ENCODE data around the gene ZIC4. TPM values are rescaled to one million over a fixed set of nuclear protein-coding genes. Genes with fewer than 3 reads are reported as not detected.

ZIC4 gene
- total and polyA plus RNA-seq, 9 of the 15 experiments (the other 6 are each of a cell fraction or from before 2014, with no cell fraction given), result not detected

DNA sequence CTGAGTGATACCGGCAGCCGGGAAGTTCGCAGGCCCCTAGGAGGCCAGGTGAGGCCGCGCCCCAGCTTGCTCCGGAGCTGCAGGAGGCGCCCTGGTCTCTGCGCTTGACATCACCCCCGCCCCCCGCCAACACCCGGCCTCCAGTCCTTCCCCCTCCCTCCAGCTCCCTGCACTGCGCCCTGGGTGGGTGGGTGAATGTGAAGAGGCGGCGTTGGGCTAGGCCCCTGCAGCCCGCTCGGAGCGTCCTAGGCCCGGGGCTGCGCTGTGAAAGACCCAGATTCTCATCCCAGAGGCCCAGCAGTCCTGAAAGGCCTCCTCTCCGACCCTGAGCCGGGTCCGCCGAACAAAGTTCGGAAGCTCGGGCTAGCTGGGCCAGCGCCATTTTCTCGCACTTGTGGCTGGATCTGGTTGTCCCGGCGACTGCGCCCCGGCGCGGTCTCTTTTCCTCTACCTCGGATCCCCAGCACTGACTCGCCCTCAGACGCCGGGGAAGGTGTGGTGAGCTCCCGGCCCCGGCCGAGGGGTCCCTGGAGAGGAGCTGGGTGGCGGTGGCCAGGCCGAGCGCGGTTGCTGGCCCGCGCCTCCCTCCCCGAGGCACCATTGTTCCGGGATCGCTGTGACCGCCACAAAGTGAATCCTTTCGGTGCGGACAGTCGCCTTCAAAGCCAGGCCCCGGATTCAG is 12.9 kb downstream of the ZIC4 start:
- Histone ChIP-seq H3K9ac (ENCODE audit: insufficient read depth in 1 of 2, low read depth in 2 of 2, low read length in 2 of 2) (no peak overlapping the region), H3K79me2 (ENCODE audit: control insufficient read depth, insufficient read depth, low read length) (no peaks in the 10 kb centered on the region), H3K4me2 (ENCODE audit: insufficient read depth, low read length) (0 out of 2 replicates have a peak overlapping the region, but pooled peaks have one; percentile 4), H2AFZ (ENCODE audit: low read depth, low read length) (no peak overlapping the region), H3K9me3 (replicated peaks; ENCODE audit: control insufficient read depth, insufficient read depth, low read depth, low read length) (no peaks in the 10 kb centered on the region), H3K4me1 (replicated peaks in 1 of 2; ENCODE audit: control insufficient read depth in 2 of 2, insufficient read depth in 2 of 2, low read length in 2 of 2) (peaks cover 0 to 25% of the 10 kb centered on the region in 2 experiments; a peak in 2 of 5 replicates), H3K9me1 (ENCODE audit: control insufficient read depth, insufficient read depth, low read length) (no peaks in the 10 kb centered on the region), H4K20me1 (replicated peaks; ENCODE audit: control insufficient read depth, insufficient read depth, low read length) (no peaks in the 10 kb centered on the region), H3K27ac (ENCODE audit: extremely low read depth, low read depth, low read length) (no peak overlapping the region), H3K36me3 (ENCODE audit: control insufficient read depth, insufficient read depth, low read length) (no peaks in the 10 kb centered on the region), H3K27me3 (ENCODE audit: control insufficient read depth in 2 of 2, insufficient read depth in 2 of 2, low read length in 2 of 2) (peaks cover 7 to 67% of the 10 kb centered on the region in 2 experiments; a peak in 4 of 5 replicates), H3K4me3 (no peak overlapping the region)
- intact Hi-C loops (cut with micrococcal nuclease) (no loop called here), in situ Hi-C loops (cut with MboI) (loop anchor here (25.0 kb wide), 1 partner anchor 1544 kb away; no protein-coding TSS in a partner anchor)
- WGBS (ENCODE audit: insufficient coverage, low coverage, missing lambda C conversion rate), result 5% methylated on average over 31 of the region's 54 CpGs
- no TSS peak for BruUV-seq (replicated peaks)
- FAIRE-seq, result no peak
- POLR2A ChIA-PET, result no interaction called here
- peak; percentile 69 for ATAC-seq
- DNase-seq (ENCODE audit: extremely low read depth in 1 of 4, low spot score in 3 of 4), result peak in 1 of 4 experiments; percentile 15
- CTCF ChIA-PET (ENCODE audit: low intra/inter-chr PET ratio), result no interaction called here
- 0 out of 2 replicates have a peak, but pooled peaks have one; percentile 15 for TF ChIP-seq POLR2G (IDR thresholded peaks at IDR 0.05; ENCODE audit: low read depth, low read length)
- TF ChIP-seq MTA2 (IDR thresholded peaks at IDR 0.05; ENCODE audit: low read depth), result no peak
- no peak for TF ChIP-seq RBBP5 (IDR thresholded peaks at IDR 0.05; ENCODE audit: borderline replicate concordance, insufficient read depth, low read length, poor library complexity, severe bottlenecking)
- no peak for TF ChIP-seq THAP7 (CRISPR knock-in tag; IDR thresholded peaks at IDR 0.05)
- no peak for TF ChIP-seq ZFPM2 (CRISPR knock-in tag; IDR thresholded peaks at IDR 0.05)
- no peak for TF ChIP-seq SLC30A9 (CRISPR knock-in tag; IDR thresholded peaks at IDR 0.05)
- no peak for TF ChIP-seq YBX1 (IDR thresholded peaks at IDR 0.05)
- TF ChIP-seq, protein P1, sequence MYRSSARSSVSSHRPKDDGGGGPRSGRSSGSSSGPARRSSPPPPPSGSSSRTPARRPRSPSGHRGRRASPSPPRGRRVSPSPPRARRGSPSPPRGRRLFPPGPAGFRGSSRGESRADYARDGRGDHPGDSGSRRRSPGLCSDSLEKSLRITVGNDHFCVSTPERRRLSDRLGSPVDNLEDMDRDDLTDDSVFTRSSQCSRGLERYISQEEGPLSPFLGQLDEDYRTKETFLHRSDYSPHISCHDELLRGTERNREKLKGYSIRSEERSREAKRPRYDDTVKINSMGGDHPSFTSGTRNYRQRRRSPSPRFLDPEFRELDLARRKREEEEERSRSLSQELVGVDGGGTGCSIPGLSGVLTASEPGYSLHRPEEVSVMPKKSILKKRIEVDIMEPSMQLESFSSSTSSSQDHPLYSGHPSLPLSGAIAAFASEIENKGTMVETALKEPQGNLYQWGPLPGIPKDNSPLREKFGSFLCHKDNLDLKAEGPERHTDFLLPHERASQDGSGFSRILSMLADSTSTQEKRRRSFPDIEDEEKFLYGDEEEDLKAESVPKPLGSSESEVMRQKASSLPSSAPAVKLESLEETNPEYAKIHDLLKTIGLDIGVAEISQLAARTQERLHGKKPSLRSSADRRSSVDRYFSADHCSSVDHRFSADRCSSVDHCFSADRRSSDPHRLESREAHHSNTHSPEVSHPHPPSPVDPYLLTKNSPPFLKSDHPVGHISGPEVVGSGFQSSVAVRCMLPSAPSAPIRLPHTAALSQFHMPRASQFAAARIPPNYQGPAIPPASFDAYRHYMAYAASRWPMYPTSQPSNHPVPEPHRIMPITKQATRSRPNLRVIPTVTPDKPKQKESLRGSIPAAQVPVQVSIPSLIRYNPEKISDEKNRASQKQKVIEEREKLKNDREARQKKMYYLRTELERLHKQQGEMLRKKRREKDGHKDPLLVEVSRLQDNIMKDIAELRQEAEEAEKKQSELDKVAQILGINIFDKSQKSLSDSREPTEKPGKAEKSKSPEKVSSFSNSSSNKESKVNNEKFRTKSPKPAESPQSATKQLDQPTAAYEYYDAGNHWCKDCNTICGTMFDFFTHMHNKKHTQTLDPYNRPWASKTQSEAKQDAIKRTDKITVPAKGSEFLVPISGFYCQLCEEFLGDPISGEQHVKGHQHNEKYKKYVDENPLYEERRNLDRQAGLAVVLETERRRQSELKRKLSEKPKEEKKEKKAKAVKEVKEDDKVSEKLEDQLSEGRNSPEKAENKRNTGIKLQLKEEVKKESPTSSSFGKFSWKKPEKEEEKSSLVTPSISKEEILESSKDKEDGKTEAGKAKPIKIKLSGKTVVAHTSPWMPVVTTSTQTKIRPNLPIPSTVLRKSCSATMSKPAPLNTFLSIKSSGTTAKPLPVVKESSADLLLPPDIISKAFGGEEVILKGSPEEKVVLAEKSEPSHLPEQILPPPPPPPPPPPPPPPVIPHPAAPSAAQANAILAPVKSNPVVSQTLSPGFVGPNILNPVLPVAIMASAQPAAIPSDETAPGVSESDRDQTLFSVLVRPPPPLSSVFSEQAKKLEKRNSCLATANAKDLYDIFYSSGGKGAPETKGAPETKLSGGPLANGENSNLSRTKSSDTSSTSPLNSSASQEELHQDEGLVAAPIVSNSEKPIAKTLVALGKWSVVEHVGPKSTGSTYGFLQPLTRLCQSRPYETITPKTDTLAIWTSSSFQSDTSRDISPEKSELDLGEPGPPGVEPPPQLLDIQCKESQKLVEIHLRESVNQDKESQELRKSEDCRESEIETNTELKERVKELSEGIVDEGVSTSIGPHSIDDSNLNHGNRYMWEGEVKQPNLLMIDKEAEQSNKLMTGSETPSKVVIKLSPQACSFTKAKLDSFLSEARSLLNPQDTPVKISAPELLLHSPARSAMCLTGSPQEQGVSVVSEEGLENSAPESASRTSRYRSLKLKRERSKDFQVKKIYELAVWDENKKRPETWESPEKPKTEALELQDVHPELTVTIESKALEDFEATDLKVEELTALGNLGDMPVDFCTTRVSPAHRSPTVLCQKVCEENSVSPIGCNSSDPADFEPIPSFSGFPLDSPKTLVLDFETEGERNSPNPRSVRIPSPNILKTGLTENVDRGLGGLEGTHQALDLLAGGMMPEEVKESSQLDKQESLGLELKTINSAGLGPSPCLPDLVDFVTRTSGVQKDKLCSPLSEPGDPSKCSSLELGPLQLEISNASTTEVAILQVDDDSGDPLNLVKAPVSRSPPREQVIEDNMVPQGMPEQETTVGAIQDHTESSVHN (IDR thresholded peaks at IDR 0.05; ENCODE audit: borderline replicate concordance in 1 of 2, low read depth in 1 of 2), result no peak
- no peak for TF ChIP-seq HSF4 (CRISPR knock-in tag; IDR thresholded peaks at IDR 0.05; ENCODE audit: borderline replicate concordance)
- TF ChIP-seq, protein P2, sequence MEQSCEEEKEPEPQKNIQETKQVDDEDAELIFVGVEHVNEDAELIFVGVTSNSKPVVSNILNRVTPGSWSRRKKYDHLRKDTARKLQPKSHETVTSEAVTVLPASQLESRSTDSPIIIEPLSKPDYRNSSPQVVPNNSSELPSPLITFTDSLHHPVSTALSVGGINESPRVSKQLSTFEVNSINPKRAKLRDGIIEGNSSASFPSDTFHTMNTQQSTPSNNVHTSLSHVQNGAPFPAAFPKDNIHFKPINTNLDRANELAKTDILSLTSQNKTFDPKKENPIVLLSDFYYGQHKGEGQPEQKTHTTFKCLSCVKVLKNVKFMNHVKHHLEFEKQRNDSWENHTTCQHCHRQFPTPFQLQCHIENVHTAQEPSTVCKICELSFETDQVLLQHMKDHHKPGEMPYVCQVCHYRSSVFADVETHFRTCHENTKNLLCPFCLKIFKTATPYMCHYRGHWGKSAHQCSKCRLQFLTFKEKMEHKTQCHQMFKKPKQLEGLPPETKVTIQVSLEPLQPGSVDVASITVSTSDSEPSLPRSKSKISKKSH (CRISPR knock-in tag; IDR thresholded peaks at IDR 0.05), result no peak
- no peak for TF ChIP-seq PPARD (CRISPR knock-in tag; IDR thresholded peaks at IDR 0.05)

Data from K562 (cell line).